WERI-Rb-1 (cell line): ENCODE results near the gene TTBK1.

Experiments
- DNase-seq: peaks from one replicate; pipeline ENCODE4 v3.0.0-alpha.2; 2020
- H3K27ac ChIP-seq: fragments of 250-450 bp; sonication (Bioruptor Pico); 2 replicates; pipeline ENCODE4 v1.5.1; 2020; ENCODE audit warnings: mild to moderate bottlenecking, moderate library complexity
- H3K27me3 ChIP-seq: fragments of 250-450 bp; sonication (Bioruptor Pico); 2 replicates; pipeline ENCODE4 v1.5.1; 2021; ENCODE audit warnings: mild to moderate bottlenecking, low read depth, moderate library complexity; ENCODE audit not compliant: insufficient read depth, severe bottlenecking
- H3K36me3 ChIP-seq: fragments of 250-450 bp; sonication (Bioruptor Pico); 2 replicates; pipeline ENCODE4 v1.5.1; 2020; ENCODE audit warnings: mild to moderate bottlenecking, moderate library complexity
- H3K4me3 ChIP-seq: 2 replicates; pipeline ENCODE4 v1.5.1; 2011; ENCODE audit warnings: low read depth, mild to moderate bottlenecking, control low read depth, low read length
- H3K9me3 ChIP-seq: fragments of 250-450 bp; sonication (Bioruptor Pico); 2 replicates; pipeline ENCODE4 v1.5.1; 2021; ENCODE audit warnings: mild to moderate bottlenecking, moderate library complexity; ENCODE audit not compliant: severe bottlenecking
- CTCF ChIP-seq: IDR thresholded peaks from 2 replicates; pipeline ENCODE4 v1.5.1; 2011; ENCODE audit warnings: low read depth, mild to moderate bottlenecking, control low read depth, inconsistent platforms, low read length

Gene TTBK1

GRCh38 chr6:43267619-43268354, 24.5 kb downstream of the TTBK1 start:
- DNase-seq = no peak
- Histone ChIP-seq H3K27ac (peak overlapping the region; percentile 63), H3K9me3 (no peaks in the 10 kb centered on the region), H3K27me3 (no peaks in the 10 kb centered on the region), H3K36me3 (no peaks in the 10 kb centered on the region), H3K4me3 (no peak overlapping the region)
- TF ChIP-seq CTCF = no peak

- Histone ChIP-seq H3K27ac (peak overlapping the region; percentile 13; the same call in 1 of the 2 replicates), H3K27me3 (no peaks in the 10 kb centered on the region), H3K4me3 (no peak overlapping the region), H3K9me3 (no peaks in the 10 kb centered on the region), H3K36me3 (no peaks in the 10 kb centered on the region)
- no peak for TF ChIP-seq CTCF
- DNase-seq = no peak
Observed at GRCh38 chr6:43268355-43268700, 25.0 kb downstream of the TTBK1 start.

DNA sequence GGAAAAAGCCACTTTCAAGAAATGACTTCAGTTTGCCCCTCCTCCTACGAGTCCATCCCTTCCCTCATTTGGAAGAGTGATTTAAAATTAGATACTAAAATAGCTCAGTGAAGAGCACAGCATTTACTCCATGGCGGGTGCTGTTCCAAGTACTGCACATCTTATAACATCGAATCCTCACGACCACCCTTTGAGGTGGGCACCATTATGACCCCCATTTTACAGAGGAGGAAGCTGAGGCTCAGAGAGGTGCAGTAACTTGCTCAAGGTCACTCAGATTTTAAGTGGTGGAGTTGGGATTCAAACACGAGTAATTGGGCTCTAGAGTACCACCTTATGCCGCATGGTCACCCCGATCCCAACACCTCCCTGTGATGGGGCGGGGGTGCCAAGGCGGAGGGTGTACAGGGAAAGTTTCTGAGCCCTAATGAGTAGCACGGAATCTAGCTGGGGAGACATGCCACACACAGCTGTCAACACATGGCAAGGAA, 25.5 kb downstream of the TTBK1 start:
- H3K4me3 ChIP-seq = no peak overlapping the region
- H3K27me3 ChIP-seq = no peaks in the 10 kb centered on the region
- peak overlapping the region; percentile 13; the same call in 1 of the 2 replicates for H3K27ac ChIP-seq
- H3K9me3 ChIP-seq = no peaks in the 10 kb centered on the region
- DNase-seq = no peak
- TF ChIP-seq CTCF = no peak
- H3K36me3 ChIP-seq = no peaks in the 10 kb centered on the region

GRCh38 chr6:43269273-43270007, 26.2 kb downstream of the TTBK1 start:
- TF ChIP-seq CTCF = no peak
- no peaks in the 10 kb centered on the region for H3K27me3 ChIP-seq
- H3K27ac ChIP-seq = no peak overlapping the region
- DNase-seq = no peak
- no peaks in the 10 kb centered on the region for H3K9me3 ChIP-seq
- no peak overlapping the region for H3K4me3 ChIP-seq
- H3K36me3 ChIP-seq = no peaks in the 10 kb centered on the region

DNA sequence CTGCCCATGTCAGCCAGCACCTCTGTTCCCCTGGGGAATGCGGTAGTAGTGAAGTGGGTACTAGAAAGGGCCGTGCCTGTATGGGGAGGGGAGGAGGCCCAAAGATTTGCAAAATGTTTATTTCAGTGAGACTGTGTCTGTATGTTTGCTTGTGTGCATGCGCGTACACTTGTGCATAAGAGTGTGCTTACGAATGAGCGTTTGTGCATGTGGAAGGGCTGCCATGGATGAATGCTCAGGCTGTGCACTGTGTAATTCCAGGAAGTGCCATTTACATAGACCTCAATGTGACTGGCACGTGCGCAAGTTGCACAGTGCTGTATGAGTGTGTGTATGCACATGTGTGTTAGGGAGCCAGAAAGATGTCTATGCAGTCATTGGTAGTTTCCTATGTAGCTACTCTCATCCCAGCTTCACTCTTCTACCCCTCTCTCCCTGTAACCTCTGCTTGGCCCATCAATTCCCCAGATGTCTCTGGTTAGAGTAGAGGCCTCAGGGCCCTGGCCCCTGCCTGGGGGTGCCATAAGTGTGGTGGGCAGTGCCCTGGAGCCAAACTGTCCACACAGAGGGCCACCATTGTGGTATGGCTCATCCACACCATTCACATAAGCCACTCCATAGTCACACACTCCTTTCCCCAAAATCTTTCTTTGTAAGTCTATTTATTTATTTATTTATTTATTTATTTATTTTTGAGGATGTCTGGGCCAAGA, 28.0 kb downstream of the TTBK1 start:
- H3K27me3 ChIP-seq = no peaks in the 10 kb centered on the region
- no peak for TF ChIP-seq CTCF
- H3K9me3 ChIP-seq = no peaks in the 10 kb centered on the region
- H3K36me3 ChIP-seq = no peaks in the 10 kb centered on the region
- no peak overlapping the region for H3K27ac ChIP-seq
- no peak for DNase-seq
- no peak overlapping the region for H3K4me3 ChIP-seq
